ENCODE measurements around the gene IL4I1.
A peak's percentile ranks its signal among the peaks of the same experiment; 100 is the strongest.

Gene IL4I1

GRCh38 chr19:49862391-49863253 is 34.1 kb downstream of the IL4I1 start:
- CTCF ChIA-PET = interaction anchor here (0.6 to 0.8 kb wide), 2 partner anchors 27 to 47 kb away, joined by 3 to 4 read pairs; no protein-coding TSS in a partner anchor
- DNase-seq (ENCODE audit: low spot score) = no peak
- POLR2A ChIA-PET (ENCODE audit: low non-redundant PET) = no interaction called here
- TF ChIP-seq, protein P1, sequence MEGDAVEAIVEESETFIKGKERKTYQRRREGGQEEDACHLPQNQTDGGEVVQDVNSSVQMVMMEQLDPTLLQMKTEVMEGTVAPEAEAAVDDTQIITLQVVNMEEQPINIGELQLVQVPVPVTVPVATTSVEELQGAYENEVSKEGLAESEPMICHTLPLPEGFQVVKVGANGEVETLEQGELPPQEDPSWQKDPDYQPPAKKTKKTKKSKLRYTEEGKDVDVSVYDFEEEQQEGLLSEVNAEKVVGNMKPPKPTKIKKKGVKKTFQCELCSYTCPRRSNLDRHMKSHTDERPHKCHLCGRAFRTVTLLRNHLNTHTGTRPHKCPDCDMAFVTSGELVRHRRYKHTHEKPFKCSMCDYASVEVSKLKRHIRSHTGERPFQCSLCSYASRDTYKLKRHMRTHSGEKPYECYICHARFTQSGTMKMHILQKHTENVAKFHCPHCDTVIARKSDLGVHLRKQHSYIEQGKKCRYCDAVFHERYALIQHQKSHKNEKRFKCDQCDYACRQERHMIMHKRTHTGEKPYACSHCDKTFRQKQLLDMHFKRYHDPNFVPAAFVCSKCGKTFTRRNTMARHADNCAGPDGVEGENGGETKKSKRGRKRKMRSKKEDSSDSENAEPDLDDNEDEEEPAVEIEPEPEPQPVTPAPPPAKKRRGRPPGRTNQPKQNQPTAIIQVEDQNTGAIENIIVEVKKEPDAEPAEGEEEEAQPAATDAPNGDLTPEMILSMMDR (conservative IDR thresholded peaks at IDR 0.05; ENCODE audit: low read depth) = no peak
- peak overlapping the region; percentile 71 for H3K27ac ChIP-seq

GRCh38 chr19:49861541-49862378 is 34.9 kb downstream of the IL4I1 start:
- H3K27ac ChIP-seq = peak overlapping the region; percentile 71
- POLR2A ChIA-PET (ENCODE audit: low non-redundant PET) = no interaction called here
- CTCF ChIA-PET = interaction anchor here (0.8 kb wide), 1 partner anchor 26 kb away, joined by 4 read pairs; no protein-coding TSS in a partner anchor
- DNase-seq (ENCODE audit: low spot score) = no peak
- TF ChIP-seq, protein P1 (conservative IDR thresholded peaks at IDR 0.05; ENCODE audit: low read depth) = no peak

DNA sequence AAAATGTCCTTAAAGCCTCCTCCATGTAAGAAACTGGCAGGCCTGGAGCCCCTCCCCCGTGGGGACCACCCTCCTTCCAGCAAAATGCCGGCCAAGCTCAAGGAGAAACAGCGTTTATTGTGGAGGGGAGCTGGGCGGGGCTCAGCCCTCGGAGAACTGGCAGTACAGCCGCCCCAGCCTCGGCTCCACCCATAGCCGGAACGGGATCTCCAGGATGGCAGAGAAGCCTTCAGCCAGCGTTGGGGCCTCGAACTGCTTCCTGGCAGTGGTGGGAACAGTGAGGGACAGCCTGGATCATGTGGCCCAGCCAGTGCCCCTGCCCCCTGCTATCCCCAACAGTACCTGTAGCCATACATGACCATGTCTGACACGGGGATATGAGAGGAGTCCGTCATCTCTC is 35.6 kb downstream of the IL4I1 start:
- no peak for DNase-seq (ENCODE audit: low spot score)

GRCh38 chr19:49860336-49861102 is 36.2 kb downstream of the IL4I1 start:
- ChIA-PET CTCF (no interaction called here), POLR2A (ENCODE audit: low non-redundant PET) (interaction anchor here (0.6 kb wide), 1 partner anchor 70 kb away, joined by 3 read pairs; no protein-coding TSS in a partner anchor)
- DNase-seq (ENCODE audit: low spot score) = no peak
- TF ChIP-seq, protein P1 (conservative IDR thresholded peaks at IDR 0.05; ENCODE audit: low read depth) = no peak
- H3K27ac ChIP-seq = peak overlapping the region; percentile 71

More for the DNA sequence above, 35.6 kb downstream of the IL4I1 start:
- TF ChIP-seq, protein P1 (conservative IDR thresholded peaks at IDR 0.05; ENCODE audit: low read depth) = no peak
- CTCF ChIA-PET = no interaction called here
- POLR2A ChIA-PET (ENCODE audit: low non-redundant PET) = interaction anchor here (0.6 kb wide), 1 partner anchor 69 kb away, joined by 3 read pairs; no protein-coding TSS in a partner anchor
- H3K27ac ChIP-seq = peak overlapping the region; percentile 71

DNA sequence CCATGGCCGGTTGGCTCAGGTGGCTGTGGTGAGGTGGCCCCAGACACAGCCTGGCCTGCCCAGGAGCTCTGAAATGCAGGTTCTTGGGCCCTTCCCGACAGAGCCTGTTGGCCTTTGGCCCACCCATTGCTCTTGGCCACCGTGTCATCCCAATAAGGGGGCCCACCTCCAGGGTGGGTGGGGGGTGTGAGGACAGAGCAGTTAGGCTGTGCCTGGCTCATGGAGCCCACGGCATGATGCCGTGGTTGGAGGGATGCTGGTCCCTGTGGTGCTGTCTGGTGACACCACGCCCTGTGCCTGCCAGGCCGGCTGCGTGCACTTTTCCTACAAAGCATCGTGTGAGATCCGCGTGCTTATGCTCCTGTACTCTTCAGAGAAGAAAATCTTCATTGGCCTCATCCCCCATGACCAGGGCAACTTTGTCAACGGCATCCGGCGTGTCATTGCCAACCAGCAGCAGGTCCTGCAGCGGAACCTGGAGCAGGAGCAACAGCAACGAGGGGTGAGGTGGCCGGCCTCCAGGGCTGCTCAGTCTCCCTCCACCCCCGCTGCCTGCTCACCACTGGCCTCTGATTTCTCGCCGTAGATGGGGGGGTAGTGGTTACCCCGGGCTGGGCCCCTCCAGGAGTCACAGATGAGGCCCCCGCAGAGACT is 36.9 kb downstream of the IL4I1 start:
- CTCF ChIA-PET = no interaction called here
- TF ChIP-seq, protein P1 (conservative IDR thresholded peaks at IDR 0.05; ENCODE audit: low read depth) = no peak
- DNase-seq (ENCODE audit: low spot score) = no peak
- peak overlapping the region; percentile 71 for H3K27ac ChIP-seq
- POLR2A ChIA-PET (ENCODE audit: low non-redundant PET) = no interaction called here

Data from RWPE1 (cell line).